GM21360 (cell line): ENCODE data around the gene KCNJ11.

Source experiments
- ATAC-seq: cut with Tn5 transposase; IDR thresholded peaks from one replicate; pipeline ENCODE4 v1.9.1; 2021; ENCODE audit warnings: mild to moderate bottlenecking, moderate library complexity; ENCODE audit not compliant: unreplicated experiment

Gene KCNJ11

DNA sequence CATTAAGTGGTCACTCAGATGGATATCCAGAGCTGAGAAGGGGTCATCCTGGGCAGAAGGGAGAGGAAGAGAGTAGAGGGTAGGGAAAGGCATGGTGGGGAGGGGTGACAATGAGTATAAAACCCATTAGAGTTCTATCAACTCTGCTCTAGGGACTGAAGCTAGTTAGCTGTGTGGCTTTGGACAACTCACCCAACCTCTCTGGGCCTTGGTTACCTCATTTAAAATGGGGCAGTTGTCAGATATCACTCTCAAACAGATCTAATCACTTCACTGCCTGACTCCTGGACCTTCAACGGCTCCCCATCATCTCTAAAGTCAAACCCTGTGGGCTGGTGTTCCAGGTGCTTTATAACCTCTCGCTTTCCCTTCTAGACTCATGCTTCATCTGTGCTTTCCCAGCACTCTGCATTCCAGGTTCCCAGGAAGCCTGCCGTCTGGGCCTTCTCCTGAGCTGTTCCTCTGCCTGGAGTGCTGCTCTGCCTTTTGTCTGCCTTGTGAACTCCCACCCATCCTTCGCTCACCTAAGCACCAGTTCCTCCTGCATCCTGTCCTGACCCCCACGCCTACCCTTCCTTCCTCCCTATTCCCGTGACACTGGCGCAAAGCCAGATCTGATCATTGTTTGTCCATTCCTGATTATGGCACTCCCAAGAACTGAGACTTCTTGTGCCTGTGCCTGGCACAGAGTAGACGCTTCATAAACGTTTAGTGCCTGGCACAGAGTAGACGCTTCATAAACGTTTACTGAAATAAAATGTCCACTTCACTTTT lies 22.3 kb upstream of the KCNJ11 start:
- no peak for ATAC-seq

DNA sequence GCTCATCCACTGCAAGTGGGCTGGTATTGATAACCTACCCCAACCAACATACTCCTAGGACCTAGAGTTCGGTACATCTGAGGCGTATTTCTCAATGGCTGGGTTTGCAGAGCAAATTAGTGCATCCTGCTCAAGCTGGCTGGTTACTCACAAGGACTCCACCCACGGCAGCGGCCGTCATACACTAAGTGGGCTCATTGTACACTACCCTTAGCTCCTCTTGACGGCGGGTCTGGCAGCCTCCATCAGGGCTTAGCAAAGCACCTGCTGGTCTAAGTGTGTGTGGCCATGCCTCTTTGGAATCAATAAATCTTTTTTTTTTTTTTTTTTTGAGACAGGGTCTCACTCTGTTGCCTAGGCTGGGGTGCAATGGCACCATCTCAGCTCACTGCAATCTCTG lies 20.2 kb upstream of the KCNJ11 start:
- no peak for ATAC-seq

DNA sequence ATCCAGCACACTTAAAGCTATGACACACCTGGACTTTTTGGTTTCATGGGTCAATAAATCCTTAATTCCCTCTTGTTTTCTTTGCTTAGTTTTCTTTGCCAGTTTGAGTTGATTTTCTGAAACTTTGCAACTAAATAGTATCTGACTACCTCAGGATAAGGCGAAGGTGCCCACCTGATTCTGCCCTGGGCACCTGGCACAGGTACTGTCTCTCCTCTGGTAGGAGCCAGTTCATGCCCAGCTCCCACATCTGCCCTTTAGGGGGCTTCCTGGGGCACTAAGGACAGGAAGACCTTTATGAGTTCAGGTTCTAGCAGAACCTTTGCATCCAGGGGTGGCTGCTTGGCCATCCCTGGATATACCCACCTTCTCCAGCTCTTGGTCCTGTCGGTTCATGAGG lies 19.6 kb upstream of the KCNJ11 start:
- no peak for ATAC-seq

DNA sequence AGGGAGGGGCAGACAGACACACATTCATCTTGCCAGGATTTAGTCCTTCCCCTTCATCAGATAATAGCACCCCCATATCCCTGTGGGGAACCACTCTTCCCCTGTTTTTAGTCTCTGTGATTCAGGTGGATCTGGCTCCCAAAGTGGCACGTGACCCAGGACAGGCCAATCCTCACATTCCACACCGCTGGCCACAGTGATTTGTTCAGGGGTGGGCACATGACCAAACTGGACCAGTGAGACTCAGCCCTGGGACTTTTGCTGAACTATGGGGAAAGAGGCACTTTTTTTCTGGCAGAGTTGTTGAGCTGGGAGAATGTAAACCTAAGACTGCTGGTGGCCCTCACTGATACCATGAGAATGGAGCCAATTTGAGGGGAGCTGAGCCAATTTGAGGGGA lies 19.1 kb upstream of the KCNJ11 start:
- ATAC-seq, result no peak

DNA sequence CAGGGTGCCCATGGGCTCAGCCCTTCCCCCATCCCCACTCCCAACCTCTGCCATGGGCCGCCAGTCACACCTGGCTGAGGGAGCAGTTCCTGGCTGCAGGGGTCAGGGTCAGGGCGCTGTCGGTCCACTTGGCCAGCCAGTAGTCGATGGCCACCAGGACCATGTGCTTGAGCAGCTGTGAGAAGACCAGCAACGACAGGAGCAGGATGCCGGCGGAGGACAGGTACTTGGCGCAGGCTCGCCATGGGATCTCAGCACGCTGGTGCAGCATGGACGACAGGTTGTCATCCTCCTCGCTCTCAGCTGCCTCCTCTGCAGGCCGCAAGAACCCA lies 18.3 kb upstream of the KCNJ11 start:
- ATAC-seq, result no peak

DNA sequence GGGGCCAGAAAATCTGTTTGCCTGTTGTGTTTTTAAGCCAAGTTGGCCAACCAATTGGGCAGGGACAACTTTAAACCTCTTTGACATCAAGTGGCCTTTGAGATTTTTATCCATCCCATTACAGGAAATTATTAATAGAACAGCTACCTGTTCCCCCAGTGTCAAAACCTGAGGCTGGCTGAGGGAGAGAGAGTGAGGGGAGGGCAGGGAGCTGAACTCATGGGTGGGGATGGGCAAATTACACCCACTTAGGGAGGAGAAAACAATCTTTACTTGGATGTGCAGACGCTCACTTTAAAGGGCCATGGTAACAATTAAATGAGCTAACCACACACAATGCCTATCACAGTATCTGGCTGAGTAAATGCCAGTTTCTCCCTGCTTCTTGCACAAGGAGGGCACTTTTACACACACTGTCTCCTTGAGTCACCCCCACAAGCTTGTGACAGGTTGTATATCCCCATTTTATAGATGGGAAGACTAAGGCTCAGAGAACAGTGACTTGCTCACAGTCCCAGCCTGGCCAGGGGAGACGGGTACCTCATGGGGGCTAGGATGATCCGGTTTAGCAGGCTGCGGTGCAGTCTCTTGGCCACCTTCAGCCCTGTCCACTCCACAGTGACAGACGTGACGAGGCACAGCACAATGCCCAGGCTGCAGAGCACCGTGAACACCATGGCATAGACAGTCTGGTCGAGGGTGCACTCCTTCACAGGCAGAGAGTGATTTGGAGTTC lies 17.8 kb upstream of the KCNJ11 start:
- no peak for ATAC-seq

DNA sequence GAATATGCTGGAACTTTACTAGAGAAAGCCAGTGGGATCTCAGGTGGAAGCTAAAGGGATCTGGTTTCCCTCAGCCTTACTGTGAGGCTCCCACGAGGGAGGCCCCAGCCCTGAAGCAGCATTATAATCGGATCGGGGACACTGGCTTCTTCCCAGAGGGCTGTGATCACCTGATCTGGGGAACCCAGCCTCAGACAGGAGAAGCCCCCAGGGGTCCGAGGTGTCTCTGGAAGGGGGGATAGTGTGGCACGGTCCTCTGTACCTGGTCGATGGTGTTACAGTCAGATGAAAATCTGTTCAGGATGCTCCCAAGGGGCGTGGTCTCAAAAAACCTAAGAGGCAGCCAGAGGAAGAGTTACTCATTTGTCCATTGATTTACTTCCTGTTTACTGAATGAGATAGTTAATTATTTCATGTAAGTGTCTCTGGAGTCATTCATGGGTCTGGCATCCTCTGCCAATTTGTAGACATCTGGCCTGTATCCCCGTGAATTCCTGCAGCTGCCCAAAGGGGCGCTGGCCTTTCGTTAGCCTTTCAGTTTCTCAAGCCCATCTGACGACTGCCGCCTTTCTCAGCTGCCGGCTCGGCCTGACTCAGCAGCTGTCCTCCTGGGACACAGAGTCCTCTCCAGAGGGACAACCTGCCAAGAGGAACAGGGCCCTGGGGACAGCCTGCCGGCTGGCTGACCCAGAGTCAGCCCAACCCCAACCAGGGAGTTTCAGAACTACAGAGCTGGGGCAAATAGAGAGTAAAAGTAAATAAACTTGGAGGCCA lies 17.0 kb upstream of the KCNJ11 start:
- ATAC-seq, result no peak

DNA sequence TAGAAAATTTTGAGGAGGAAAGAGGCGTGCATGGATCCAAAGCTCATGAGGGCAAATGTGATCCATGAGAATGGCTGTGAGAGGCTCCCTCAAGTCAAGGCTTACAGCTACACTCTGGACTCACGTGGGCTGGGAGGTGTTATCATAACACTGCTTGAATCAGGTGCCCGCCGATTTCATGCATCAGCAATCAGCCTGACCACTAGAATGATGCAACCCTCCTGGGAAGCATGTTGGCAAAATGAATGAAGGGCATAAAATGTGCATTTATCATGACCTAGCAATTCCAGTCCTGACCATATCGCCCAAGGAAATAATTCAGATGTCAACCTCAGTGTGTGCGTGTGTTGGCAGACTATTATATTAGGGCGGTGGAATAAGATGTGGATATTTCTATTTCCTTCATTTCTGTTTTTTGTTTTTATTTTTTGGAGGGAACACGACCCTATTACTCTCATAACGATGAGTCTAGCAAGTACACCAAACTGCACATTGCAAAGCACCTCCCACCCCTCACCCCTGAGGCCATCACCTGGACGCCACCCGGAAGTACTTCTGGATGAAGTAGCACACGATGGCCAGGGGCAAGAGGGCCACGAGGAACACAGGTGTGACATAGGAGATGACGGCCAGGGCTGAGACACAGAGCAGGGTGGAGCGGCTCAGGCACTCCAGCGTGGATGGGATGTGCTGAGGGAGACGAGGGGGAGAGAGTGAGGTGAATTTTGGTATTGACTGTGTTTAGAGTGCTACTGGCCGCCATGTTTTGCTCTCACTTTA lies 15.7 kb upstream of the KCNJ11 start:
- ATAC-seq, result no peak

DNA sequence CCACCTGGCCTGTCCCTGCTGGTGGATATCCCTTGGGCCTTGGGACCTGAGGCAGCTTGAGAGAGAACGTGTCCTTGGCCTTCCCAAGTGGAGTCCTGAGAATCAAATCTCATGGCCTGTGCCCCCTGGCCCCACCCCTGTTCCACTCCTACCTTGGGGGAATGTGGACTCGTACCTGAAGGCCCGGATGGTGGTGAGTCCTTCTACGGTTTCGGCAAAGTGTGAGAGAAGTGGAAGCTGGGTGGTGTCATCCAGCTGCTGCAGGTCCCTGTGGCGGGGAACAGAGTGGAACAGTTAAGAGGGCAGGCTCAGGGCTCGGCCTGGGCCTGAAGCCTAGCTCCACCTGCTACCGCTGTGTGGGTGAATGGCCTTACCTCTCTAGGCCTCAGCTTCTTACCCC lies 14.0 kb upstream of the KCNJ11 start:
- ATAC-seq, result no peak

DNA sequence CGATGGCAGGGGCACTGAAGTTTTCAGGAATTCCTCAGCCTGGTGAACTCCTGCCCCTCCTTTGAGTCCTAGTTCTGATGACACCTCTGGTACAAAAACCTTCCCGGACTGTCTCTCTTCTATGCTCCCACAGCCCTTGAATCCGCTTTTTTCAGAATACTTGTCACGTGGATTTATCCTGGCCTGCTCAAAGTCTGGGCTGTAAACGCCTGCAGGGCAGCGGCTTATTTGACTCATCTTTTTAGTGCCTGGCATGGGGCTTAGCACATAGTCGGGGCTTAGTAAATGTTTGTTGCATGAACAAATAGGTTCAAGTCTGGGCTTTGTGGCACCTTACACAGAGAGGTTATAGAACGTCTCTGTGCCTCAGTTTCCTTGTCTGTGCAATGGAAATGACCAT lies 13.4 kb upstream of the KCNJ11 start:
- no peak for ATAC-seq

DNA sequence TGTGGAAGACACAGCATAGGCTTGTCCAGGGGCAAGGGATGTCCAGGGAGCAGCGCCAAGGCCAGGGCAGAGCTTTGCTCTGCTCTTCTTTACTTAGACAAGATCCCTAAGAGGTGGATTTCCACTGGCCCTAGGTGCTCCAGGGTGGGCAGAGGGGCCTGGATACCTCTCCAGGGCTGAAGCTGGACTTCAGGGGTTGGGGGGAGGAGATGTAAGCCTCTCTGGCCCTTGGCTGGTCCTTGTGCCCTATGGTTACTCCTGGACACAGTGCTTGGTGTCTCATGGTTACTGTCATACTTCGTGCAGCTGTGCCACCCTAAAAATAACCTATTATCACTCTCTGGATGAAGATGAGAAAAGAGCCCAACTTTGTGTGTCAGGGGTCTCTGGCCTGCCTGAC lies 12.9 kb upstream of the KCNJ11 start:
- no peak for ATAC-seq

DNA sequence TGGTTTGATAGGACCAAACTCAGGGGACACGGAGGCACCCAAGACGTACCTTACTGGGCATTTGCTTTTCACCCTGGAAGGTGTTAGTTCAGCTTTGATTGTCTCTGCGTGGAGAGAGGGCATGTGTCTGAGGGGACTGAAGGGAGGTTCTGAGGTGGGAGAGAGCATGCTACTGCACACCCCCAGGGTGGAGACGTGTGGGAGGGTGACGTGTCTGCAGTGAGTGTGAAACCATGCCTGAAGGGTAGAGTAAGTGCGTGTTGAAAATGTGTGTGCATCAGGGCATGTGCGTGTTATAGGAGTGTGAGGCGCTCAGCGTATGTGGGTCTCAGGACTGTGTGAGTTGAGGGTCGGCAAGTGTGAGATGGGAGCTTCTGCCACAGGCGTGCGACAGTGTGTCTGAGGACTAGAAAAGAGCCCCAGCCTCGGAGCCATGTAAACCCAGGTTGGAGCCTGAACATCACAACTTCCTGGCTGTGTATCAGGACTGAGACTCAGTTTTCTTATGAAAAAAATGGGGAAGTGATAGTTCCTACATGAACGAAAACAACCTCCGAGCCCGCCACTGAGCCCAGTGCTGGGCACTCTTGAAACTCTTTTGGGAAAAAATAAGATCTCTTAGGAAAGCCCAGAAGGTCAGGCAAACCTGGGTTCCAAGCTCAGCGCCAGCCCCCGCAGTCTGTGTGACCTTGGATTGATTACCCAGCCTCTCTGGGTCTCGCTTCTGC lies 11.8 kb upstream of the KCNJ11 start:
- no peak for ATAC-seq

DNA sequence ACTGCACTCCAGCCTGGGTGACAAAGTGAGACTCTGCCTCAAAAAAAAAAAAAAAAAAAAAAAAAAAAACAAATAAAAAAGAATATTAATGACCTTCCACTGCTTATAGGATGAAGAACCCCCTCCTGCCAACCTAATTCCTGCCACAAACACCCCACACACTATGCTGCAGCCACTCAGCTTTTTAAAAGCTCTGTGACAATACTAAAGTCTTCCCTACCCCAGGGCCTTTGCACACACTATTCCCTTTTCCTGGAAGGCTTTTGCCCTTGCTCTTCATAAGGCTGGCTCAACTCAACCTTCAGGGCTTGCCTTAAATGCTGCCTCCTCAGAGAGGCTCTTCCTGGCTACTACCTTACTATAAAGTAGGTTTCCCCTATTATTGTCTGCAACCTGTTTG lies 10.8 kb upstream of the KCNJ11 start:
- ATAC-seq, result no peak

DNA sequence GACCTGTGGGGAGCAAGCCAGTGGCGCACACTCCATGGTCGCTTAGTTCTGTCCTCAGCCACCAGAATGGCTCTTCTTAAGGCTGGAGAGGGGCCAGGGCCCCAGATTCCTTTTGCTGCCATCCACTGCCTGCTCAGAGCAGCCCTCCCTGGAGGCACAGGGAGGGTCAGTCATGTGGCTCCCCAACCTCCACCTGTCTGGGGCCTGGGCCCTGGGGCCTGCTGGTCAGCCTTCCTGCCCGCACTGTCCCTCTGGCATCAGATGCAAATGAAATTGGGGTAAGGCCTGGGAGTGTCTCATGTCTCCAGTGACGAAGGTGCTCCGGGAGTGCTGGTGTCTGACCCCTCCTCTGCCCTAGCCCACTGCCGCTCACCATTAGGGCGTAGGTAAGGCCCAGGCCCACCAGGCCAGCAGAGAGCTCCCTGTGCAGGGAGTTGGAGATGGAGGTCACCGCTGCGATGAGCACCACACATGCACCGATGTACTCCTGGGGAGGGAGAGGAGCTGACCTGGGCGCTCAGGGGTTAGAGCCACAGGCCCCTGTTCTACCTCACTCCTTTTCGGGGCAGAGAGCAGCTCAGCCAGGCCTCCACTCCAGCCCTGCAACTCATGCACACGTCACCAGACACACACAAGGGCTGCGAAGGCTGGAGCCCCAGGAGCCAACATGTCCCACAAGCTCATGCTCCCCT lies 9.0 kb upstream of the KCNJ11 start:
- no peak for ATAC-seq

DNA sequence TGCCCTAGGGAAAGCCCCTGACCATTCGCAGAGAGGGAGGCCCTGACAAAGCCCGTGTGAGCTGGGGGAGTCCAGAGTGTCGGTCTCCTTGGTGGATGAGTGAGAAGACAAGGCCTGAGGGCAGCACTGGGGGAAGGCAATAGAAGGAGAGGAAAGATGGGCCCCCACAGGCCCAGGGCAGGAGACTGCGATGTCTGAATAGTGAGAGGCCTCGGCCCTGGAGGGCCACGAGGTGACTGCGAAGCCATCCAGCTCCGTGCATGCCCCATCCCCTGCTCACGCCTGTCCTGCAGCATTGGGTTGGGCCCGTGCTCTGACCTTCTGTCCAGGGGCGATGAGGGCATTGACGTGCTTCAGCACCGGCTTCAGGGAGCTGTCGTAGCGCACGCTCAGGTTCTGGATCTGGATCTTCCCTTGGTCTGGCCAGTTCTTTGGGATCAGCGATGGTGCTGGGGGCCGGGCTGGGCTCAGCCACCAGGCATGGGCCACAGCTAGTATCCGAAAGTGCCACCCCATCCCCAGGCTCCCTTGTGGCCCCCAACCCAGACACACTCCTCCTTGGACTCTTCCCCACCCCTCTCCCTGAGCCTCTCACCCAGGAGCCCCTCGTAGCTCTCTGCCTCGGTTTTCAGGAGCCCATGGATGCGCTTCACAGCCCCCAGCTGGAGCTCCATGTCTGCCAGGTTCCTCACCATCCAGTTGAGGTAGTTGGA lies 8.3 kb upstream of the KCNJ11 start:
- ATAC-seq, result no peak

DNA sequence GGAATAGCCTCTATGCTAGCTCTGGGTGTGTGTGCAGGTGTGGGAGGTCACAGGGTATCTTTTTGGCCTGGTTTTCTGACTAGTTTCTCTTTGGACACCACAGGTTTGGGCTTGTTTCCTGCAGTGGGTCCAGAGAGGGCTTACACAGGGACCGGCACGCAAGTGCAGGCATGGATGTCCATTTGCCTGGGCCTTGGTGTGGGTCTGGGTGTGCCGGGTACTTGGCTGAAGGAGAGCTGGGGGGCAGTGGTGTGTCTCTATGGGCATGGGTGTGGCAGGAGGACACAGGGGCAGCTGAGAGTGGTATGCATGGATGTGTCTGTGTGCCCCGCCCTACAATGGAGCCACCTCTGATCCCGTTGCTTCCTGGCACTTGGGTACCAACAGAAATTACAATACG lies 7.5 kb upstream of the KCNJ11 start:
- no peak for ATAC-seq

DNA sequence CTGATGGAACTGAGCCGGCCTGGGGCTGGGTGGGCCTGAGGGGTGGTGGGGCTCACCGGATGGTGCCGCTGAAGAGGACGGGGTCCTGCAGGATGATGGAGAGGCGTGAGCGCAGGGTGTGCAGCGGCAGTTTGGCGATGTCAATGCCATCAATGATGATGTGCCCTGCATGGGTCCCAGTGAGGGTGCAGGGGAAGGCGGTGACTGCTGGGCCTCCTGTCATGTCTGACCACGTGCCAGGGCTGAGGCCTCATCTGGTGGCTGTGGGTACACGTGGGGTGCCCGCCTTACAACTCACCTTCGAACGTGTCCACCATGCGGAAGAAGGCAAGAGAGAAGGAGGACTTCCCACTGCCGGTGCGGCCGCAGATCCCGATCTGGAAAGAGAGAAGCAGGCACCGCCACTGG lies 7.1 kb upstream of the KCNJ11 start:
- ATAC-seq, result no peak

DNA sequence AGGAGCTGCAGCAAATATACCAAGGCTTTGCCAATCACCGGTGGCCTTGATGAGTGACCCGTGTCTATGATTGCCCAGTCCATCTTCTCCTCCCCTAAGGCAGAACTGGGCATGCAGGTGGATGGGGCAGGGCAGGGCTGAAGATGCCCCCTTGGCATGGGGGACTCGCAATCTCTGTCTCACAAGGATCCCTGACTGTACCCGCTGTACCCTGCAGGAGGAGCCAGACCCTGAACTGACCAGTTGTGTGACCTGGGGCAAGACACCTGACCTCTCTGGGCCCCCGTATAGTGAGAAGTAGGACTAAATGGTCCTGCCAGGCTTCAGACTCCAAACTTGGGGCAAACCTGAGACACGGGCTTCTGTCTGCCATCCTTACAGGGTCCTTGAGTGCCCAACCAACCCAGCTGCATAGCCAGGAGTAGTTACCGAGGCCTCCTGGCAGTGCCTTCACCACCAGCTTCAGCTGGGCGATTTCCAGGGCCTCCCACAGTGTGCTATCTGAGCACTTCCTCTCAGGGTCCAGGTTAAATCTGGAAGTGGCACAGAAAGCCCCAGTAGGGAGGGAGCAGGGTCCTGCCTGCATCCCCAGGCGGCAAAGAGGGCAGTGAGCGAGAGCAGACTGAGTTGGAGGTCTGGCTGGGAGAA lies 6.4 kb upstream of the KCNJ11 start:
- no peak for ATAC-seq

DNA sequence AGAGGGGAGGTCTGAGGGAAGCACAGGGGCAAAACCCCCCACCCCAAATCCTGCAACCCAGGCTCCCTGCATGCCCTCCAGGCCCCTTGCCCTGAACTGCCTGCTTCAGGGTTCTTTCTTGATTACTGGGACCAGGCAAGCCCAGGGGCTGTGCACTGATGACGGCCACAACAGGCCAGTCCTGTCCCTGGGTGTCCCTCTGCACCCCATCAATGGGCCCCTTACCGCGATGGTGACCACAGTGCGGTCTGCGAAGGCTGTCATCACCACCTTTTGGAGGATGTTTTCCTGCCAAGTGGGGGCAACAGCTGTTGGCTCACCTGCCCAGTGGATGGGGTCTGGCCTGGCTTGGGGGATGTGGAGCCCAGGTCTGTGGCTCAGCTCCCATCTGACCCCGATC lies 5.0 kb upstream of the KCNJ11 start:
- no peak for ATAC-seq
